Activated CD4-positive, alpha-beta T cell treated with anti-CD3 and anti-CD28 coated beads, Interleukin-2, amount 10 ng/mL, durations not matched to agents 24 days and 14 days (primary cell): ENCODE data around the gene HOXD8. TPM values are rescaled to one million over a fixed set of nuclear protein-coding genes. Genes with fewer than 3 reads are reported as not detected.

Source experiments
- DNase-seq: peaks from one replicate; pipeline ENCODE4 v3.0.0; 2022
- H3K27ac Mint-ChIP-seq: one replicate; pipeline ENCODE4 v1.8.0; 2022; ENCODE audit warnings: mild to moderate bottlenecking, mixed read lengths
- H3K27me3 Mint-ChIP-seq: one replicate; pipeline ENCODE4 v1.8.0; 2022; ENCODE audit warnings: mixed read lengths
- H3K36me3 Mint-ChIP-seq: one replicate; pipeline ENCODE4 v1.8.0; 2022; ENCODE audit warnings: low read depth, mild to moderate bottlenecking, mixed read lengths
- H3K4me1 Mint-ChIP-seq: one replicate; pipeline ENCODE4 v1.8.0; 2021; ENCODE audit warnings: mixed read lengths
- H3K4me3 Mint-ChIP-seq: one replicate; pipeline ENCODE4 v1.8.0; 2022; ENCODE audit warnings: mild to moderate bottlenecking, moderate library complexity, mixed read lengths
- H3K9me3 Mint-ChIP-seq: one replicate; pipeline ENCODE4 v1.8.0; 2021; ENCODE audit warnings: mixed read lengths
- intact Hi-C: fragments of 100-400 bp; cut with micrococcal nuclease; formaldehyde crosslinking; loops from one replicate; pipeline ENCODE4 v1.15.1; 2023
- total RNA-seq: library from RNA; stranded (reverse); gene quantifications from 2 replicates; pipeline ENCODE4 v1.2.3, GENCODE V29; 2022

HOXD8 gene
- total RNA-seq, 1 donor from 2014 or later = not detected

- H3K27ac Mint-ChIP-seq = no peak overlapping the region
- peaks cover 9% of the 10 kb centered on the region for H3K4me1 Mint-ChIP-seq
- peaks cover 5% of the 10 kb centered on the region for H3K36me3 Mint-ChIP-seq
- no peak overlapping the region for H3K4me3 Mint-ChIP-seq
- DNase-seq = no peak
- H3K9me3 Mint-ChIP-seq = no peaks in the 10 kb centered on the region
- H3K27me3 Mint-ChIP-seq = peaks cover 84% of the 10 kb centered on the region
- intact Hi-C loops = loop anchor here (1.0 to 10.0 kb wide), 6 partner anchors 19 to 1795 kb away; partner anchors contain the start of gene SP9
Observed at GRCh38 chr2:176129813-176130146, 275 bp downstream of the HOXD8 start.

- Mint-ChIP-seq H3K4me3 (peak overlapping the region; percentile 32), H3K27me3 (peaks cover 84% of the 10 kb centered on the region), H3K9me3 (no peaks in the 10 kb centered on the region), H3K27ac (peak overlapping the region; percentile 85), H3K4me1 (peaks cover 9% of the 10 kb centered on the region), H3K36me3 (peaks cover 5% of the 10 kb centered on the region)
- intact Hi-C loops = loop anchor here (5.0 to 10.0 kb wide), 2 partner anchors 47 to 1796 kb away; partner anchors contain the start of gene SP9
- DNase-seq = no peak
Observed at GRCh38 chr2:176130147-176130956, 847 bp downstream of the HOXD8 start.

DNA sequence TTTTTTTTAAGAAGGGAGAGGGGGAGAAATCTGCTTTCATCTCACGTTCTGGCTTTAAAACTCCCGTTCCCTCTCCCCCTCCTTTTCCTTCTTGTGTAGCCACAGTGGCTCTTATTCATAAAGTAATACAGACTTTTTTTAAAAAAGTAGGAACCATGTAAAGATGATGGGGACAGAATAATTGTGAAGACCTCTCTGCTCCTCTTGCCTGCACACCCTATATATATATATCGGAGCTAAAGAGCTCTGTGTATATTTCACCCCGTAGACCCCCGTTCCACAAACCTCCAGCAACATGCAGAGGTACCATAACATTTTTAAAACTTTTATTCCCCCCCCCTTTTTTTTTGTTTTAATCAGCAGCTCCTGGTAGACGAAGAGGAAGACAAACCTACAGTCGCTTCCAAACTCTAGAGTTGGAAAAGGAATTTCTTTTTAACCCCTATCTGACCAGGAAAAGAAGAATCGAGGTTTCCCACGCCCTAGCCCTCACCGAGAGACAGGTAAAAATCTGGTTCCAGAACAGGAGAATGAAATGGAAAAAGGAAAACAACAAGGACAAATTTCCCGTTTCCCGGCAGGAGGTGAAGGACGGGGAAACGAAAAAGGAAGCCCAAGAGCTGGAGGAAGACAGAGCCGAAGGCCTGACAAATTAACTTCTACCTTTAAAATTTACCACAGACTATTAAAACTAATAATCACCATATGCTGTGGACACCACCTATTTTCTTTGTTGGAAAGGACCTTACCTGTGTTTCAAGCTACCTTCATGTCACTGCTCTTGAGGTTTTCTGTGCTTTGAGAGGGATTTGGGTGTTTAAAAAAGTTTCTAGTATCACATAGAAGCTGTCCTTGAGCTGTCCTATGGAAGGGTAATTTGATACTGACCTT is 1.7 kb downstream of the HOXD8 start:
- Mint-ChIP-seq H3K4me1 (peaks cover 11% of the 10 kb centered on the region), H3K4me3 (peak overlapping the region; percentile 32), H3K27ac (peak overlapping the region; percentile 85), H3K27me3 (peaks cover 84% of the 10 kb centered on the region), H3K36me3 (peaks cover 5% of the 10 kb centered on the region), H3K9me3 (no peaks in the 10 kb centered on the region)
- intact Hi-C loops = loop anchor here (5.0 to 10.0 kb wide), 2 partner anchors 46 to 1796 kb away; partner anchors contain the start of gene SP9
- no peak for DNase-seq

DNA sequence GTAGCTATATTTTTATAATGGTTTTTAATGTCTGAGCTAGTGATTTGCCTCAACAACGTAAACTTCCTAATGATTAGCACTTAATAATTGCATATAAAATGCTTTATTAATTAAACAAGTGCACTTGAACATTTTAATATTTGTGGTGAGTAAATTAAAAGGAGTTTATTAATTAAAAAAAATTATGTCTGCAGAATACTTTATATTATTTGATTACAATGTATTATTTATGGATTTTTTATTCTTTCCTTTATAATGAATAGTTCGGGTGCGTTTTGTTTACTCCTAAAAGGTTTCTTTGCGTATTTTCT is 2.3 kb downstream of the HOXD8 start:
- no peak overlapping the region for H3K27ac Mint-ChIP-seq
- intact Hi-C loops = loop anchor here (5.0 to 10.0 kb wide), 2 partner anchors 45 to 1797 kb away; partner anchors contain the start of gene SP9

GRCh38 chr2:176132205-176133171 is 3.0 kb downstream of the HOXD8 start:
- no peaks in the 10 kb centered on the region for H3K9me3 Mint-ChIP-seq

More for the DNA sequence above, 2.3 kb downstream of the HOXD8 start:
- peaks cover 11% of the 10 kb centered on the region for H3K4me1 Mint-ChIP-seq
- no peaks in the 10 kb centered on the region for H3K9me3 Mint-ChIP-seq
- peaks cover 82% of the 10 kb centered on the region for H3K27me3 Mint-ChIP-seq
- H3K36me3 Mint-ChIP-seq = peaks cover 5% of the 10 kb centered on the region
- DNase-seq = no peak
- H3K4me3 Mint-ChIP-seq = no peak overlapping the region

GRCh38 chr2:176133389-176133788 is 3.9 kb downstream of the HOXD8 start:
- DNase-seq = no peak
- H3K9me3 Mint-ChIP-seq = no peaks in the 10 kb centered on the region
- H3K27me3 Mint-ChIP-seq = peaks cover 81% of the 10 kb centered on the region
- peaks cover 5% of the 10 kb centered on the region for H3K36me3 Mint-ChIP-seq
- no peak overlapping the region for H3K27ac Mint-ChIP-seq
- intact Hi-C loops = loop anchor here (5.0 to 10.0 kb wide), 2 partner anchors 44 to 1799 kb away; partner anchors contain the start of gene SP9
- H3K4me1 Mint-ChIP-seq = peaks cover 9% of the 10 kb centered on the region
- H3K4me3 Mint-ChIP-seq = no peak overlapping the region

More at GRCh38 chr2:176132205-176133171, 3.0 kb downstream of the HOXD8 start:
- peak; percentile 70 for DNase-seq
- Mint-ChIP-seq H3K36me3 (peaks cover 5% of the 10 kb centered on the region), H3K27me3 (peaks cover 81% of the 10 kb centered on the region), H3K27ac (peak overlapping the region; percentile 21), H3K4me1 (peaks cover 11% of the 10 kb centered on the region), H3K4me3 (peak overlapping the region; percentile 68)
- intact Hi-C loops = loop anchor here (5.0 to 10.0 kb wide), 2 partner anchors 45 to 1798 kb away; partner anchors contain the start of gene SP9

DNA sequence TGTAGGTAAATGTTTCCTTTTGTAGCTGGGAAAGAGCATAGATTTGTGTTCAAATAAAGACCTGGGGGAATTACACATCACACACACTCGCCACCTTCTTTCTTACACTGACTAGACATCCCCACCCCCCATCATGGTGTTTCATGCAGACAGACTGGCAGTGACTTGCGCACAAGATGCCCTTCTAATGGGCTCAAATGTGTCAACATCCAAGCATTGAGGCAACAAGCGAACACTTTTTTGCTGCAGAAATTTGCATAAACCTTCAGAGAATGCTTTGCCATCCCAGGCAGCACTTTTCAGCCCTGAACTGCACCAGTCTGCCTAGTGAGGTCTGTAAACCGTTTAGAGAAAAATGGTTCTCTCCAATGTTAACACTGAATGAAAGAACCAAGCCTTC is 4.5 kb downstream of the HOXD8 start:
- intact Hi-C loops = loop anchor here (5.0 to 10.0 kb wide), 2 partner anchors 43 to 1799 kb away; partner anchors contain the start of gene SP9
- Mint-ChIP-seq H3K4me1 (peaks cover 7% of the 10 kb centered on the region), H3K27me3 (peaks cover 81% of the 10 kb centered on the region), H3K9me3 (no peaks in the 10 kb centered on the region), H3K4me3 (no peak overlapping the region), H3K27ac (no peak overlapping the region), H3K36me3 (peaks cover 5% of the 10 kb centered on the region)
- no peak for DNase-seq

- H3K36me3 Mint-ChIP-seq = peaks cover 5% of the 10 kb centered on the region
- H3K27ac Mint-ChIP-seq = no peak overlapping the region
- peaks cover 7% of the 10 kb centered on the region for H3K4me1 Mint-ChIP-seq
- H3K9me3 Mint-ChIP-seq = no peaks in the 10 kb centered on the region
- no peak for DNase-seq
- no peak overlapping the region for H3K4me3 Mint-ChIP-seq
- H3K27me3 Mint-ChIP-seq = peaks cover 86% of the 10 kb centered on the region
- intact Hi-C loops = loop anchor here (10.0 kb wide), 1 partner anchor 1800 kb away; the partner anchor contains the start of gene SP9
Observed at GRCh38 chr2:176135035-176135440, 5.5 kb downstream of the HOXD8 start.

- no peaks in the 10 kb centered on the region for H3K36me3 Mint-ChIP-seq
- H3K27me3 Mint-ChIP-seq = peaks cover 85% of the 10 kb centered on the region
- intact Hi-C loops = loop anchor here (10.0 kb wide), 1 partner anchor 1802 kb away; the partner anchor contains the start of gene SP9
- H3K27ac Mint-ChIP-seq = no peak overlapping the region
- peaks cover 9% of the 10 kb centered on the region for H3K4me1 Mint-ChIP-seq
- H3K4me3 Mint-ChIP-seq = no peak overlapping the region
- no peak for DNase-seq
- H3K9me3 Mint-ChIP-seq = no peaks in the 10 kb centered on the region
Observed at GRCh38 chr2:176136374-176137251, 7.1 kb downstream of the HOXD8 start.

DNA sequence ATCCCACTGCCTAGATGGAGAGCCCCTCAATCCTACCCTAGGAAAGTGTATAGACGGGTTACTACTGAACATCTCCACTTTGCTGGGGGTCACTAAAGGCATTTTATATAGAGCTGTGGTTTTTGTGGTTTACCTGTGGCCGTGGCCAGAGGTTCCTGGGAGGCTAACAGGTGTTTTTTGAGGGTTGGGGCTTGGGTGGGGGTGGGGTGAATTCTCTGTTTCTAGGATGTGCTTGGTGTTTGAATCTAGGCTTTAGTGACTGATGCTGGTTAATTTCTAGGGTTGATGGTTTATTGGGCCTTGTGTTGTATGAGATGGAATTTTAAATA is 7.7 kb downstream of the HOXD8 start:
- Mint-ChIP-seq H3K9me3 (no peaks in the 10 kb centered on the region), H3K27ac (no peak overlapping the region), H3K4me3 (no peak overlapping the region), H3K27me3 (peaks cover 86% of the 10 kb centered on the region), H3K4me1 (peaks cover 9% of the 10 kb centered on the region), H3K36me3 (no peaks in the 10 kb centered on the region)
- intact Hi-C loops = loop anchor here (10.0 kb wide), 1 partner anchor 1802 kb away; the partner anchor contains the start of gene SP9
- no peak for DNase-seq

GRCh38 chr2:176137906-176138305 is 8.4 kb downstream of the HOXD8 start:
- peaks cover 5% of the 10 kb centered on the region for H3K4me1 Mint-ChIP-seq
- peaks cover 81% of the 10 kb centered on the region for H3K27me3 Mint-ChIP-seq
- no peak for DNase-seq
- H3K36me3 Mint-ChIP-seq = no peaks in the 10 kb centered on the region
- H3K9me3 Mint-ChIP-seq = no peaks in the 10 kb centered on the region
- no peak overlapping the region for H3K4me3 Mint-ChIP-seq
- intact Hi-C loops = loop anchor here (2.0 to 10.0 kb wide), 2 partner anchors 19 to 1803 kb away; partner anchors contain the start of genes HOXD3 and SP9
- no peak overlapping the region for H3K27ac Mint-ChIP-seq

GRCh38 chr2:176138526-176138922 is 9.0 kb downstream of the HOXD8 start:
- no peak for DNase-seq
- Mint-ChIP-seq H3K27ac (peak overlapping the region; percentile 53), H3K4me3 (no peak overlapping the region), H3K9me3 (no peaks in the 10 kb centered on the region), H3K36me3 (no peaks in the 10 kb centered on the region), H3K27me3 (peaks cover 78% of the 10 kb centered on the region), H3K4me1 (peaks cover 5% of the 10 kb centered on the region)
- intact Hi-C loops = loop anchor here (2.0 to 10.0 kb wide), 2 partner anchors 18 to 1804 kb away; partner anchors contain the start of genes HOXD3 and SP9
